Suprapubic skin (tissue), 4 donors: ENCODE data around the gene TAS1R2. TPM values are rescaled to one million over a fixed set of nuclear protein-coding genes. Genes with fewer than 3 reads are reported as not detected.
"Not testable (repeated sequence)": the region's sequence is repeated elsewhere in the genome, so short reads cannot be mapped to it uniquely, and the experiment has no call there.

ENCODE experiments used
- DNase-seq, 2 donors: peaks; one replicate each; pipeline ENCODE4 v3.0.0-alpha.2; 2019; ENCODE audit warnings: low spot score in 2 of 2
- H3K27ac ChIP-seq: fragments of 200-600 bp; sonication (generic); one replicate; pipeline ENCODE4 v1.5.1; 2019
- H3K27me3 ChIP-seq: fragments of 200-600 bp; sonication (generic); one replicate; pipeline ENCODE4 v1.5.1; 2019
- H3K36me3 ChIP-seq: fragments of 200-600 bp; sonication (generic); one replicate; pipeline ENCODE4 v1.5.1; 2019
- H3K4me1 ChIP-seq: fragments of 200-600 bp; sonication (generic); one replicate; pipeline ENCODE4 v1.5.1; 2019
- H3K4me3 ChIP-seq: fragments of 200-600 bp; sonication (generic); one replicate; pipeline ENCODE4 v1.5.1; 2019; ENCODE audit warnings: mild to moderate bottlenecking
- H3K9me3 ChIP-seq: fragments of 200-600 bp; sonication (generic); one replicate; pipeline ENCODE4 v1.5.1; 2019
- EP300 ChIP-seq: sonication (generic); formaldehyde crosslinking; IDR thresholded peaks from one replicate; pipeline ENCODE4 v1.6.1; 2017; ENCODE audit warnings: antibody characterized with exemption
- POLR2A ChIP-seq, 2 donors: fragments of 450-650 bp; IDR thresholded peaks; one replicate each; pipeline ENCODE4 v1.6.1; 2017; ENCODE audit warnings: antibody characterized with exemption in 2 of 2, mild to moderate bottlenecking in 2 of 2, moderate library complexity in 2 of 2
- POLR2AphosphoS5 ChIP-seq, 3 donors: sonication (generic); formaldehyde crosslinking; IDR thresholded peaks; one replicate each; pipeline ENCODE4 v1.6.1; 2017; ENCODE audit warnings: antibody characterized with exemption in 3 of 3
- WGBS: methylation state at CpG from one replicate; pipeline ENCODE4 v1.1.5; 2018; 5-methylcytosine and 5-hydroxymethylcytosine counted together
- total RNA-seq, 4 donors: library from RNA; depleted of rRNA; stranded (reverse); fragments of >200 nt; gene quantifications; one replicate each; pipeline ENCODE4 v1.1.0, GENCODE V29; 2016
- TF ChIP-seq, protein P1 (sequence below), 2 donors: fragments of 200-600 bp in 1 of 2; fragments of 450-650 bp in 1 of 2; sonication (generic) in 1 of 2; IDR thresholded peaks; one replicate each; pipeline ENCODE4 v1.5.1; 2016 to 2019; ENCODE audit warnings: antibody characterized with exemption in 2 of 2, mild to moderate bottlenecking in 1 of 2, moderate library complexity in 1 of 2

Gene TAS1R2
- total RNA-seq, 4 donors from 2014 or later = 0.38 to 1.3 (median 1.2) TPM; not detected in 1

DNA sequence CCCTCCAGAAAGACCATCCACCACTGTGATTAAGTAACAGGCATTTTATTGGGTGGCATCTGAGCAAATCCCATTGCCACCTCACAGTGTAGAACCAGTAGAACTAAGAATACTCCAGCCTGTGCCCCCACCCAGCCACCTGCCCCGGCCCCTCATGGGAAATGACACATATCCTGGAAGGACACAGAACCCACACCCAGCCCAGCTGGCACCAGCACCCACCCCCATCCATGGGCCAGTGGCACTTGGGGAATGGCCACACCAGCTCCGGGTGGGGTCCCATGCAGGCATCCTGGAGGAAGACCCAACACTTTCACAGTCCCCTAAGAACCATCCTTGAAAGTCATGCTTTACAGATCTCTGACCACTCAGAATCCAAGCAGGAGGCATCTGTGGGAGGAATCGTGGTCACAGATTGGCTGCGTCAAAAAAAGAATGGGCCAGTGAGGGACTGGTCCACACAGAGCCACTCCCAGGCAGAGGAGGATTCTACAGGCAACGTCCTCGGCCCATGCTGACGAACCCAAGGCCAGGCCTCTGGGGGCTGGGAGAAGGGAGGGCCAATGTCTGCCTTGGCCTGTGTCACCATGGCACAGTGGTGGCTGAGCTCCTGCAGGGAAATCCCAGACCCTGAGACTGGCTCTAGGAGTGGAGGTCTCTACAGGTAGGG, 12.1 kb upstream of the TAS1R2 start:
- Histone ChIP-seq H3K9me3 (no peaks in the 10 kb centered on the region), H3K4me1 (peaks cover 4% of the 10 kb centered on the region), H3K27ac (no peak overlapping the region), H3K4me3 (no peak overlapping the region), H3K27me3 (peaks cover 3% of the 10 kb centered on the region), H3K36me3 (peaks cover 22% of the 10 kb centered on the region)
- WGBS = 97% methylated on average over 6 of the region's 7 CpGs
- TF ChIP-seq POLR2A (IDR thresholded peaks at IDR 0.05) (no peak), EP300 (no peak), POLR2AphosphoS5 (IDR thresholded peaks at IDR 0.05) (no peak)
- TF ChIP-seq, protein P1, sequence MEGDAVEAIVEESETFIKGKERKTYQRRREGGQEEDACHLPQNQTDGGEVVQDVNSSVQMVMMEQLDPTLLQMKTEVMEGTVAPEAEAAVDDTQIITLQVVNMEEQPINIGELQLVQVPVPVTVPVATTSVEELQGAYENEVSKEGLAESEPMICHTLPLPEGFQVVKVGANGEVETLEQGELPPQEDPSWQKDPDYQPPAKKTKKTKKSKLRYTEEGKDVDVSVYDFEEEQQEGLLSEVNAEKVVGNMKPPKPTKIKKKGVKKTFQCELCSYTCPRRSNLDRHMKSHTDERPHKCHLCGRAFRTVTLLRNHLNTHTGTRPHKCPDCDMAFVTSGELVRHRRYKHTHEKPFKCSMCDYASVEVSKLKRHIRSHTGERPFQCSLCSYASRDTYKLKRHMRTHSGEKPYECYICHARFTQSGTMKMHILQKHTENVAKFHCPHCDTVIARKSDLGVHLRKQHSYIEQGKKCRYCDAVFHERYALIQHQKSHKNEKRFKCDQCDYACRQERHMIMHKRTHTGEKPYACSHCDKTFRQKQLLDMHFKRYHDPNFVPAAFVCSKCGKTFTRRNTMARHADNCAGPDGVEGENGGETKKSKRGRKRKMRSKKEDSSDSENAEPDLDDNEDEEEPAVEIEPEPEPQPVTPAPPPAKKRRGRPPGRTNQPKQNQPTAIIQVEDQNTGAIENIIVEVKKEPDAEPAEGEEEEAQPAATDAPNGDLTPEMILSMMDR (IDR thresholded peaks at IDR 0.05) = no peak
- DNase-seq = no peak

- Histone ChIP-seq H3K4me3 (no peak overlapping the region), H3K4me1 (peaks cover 4% of the 10 kb centered on the region), H3K9me3 (no peaks in the 10 kb centered on the region), H3K36me3 (peaks cover 22% of the 10 kb centered on the region), H3K27ac (no peak overlapping the region), H3K27me3 (peaks cover 5% of the 10 kb centered on the region)
- WGBS = 93% methylated on average over 10 of the region's 10 CpGs
- no peak for TF ChIP-seq EP300
- TF ChIP-seq POLR2AphosphoS5 (IDR thresholded peaks at IDR 0.05) = no peak
- TF ChIP-seq POLR2A (IDR thresholded peaks at IDR 0.05) = no peak
- TF ChIP-seq, protein P1 (IDR thresholded peaks at IDR 0.05) = no peak
- DNase-seq = no peak
These were observed 11.5 kb upstream of the TAS1R2 start for GRCh38 chr1:18870957-18871356.

DNA sequence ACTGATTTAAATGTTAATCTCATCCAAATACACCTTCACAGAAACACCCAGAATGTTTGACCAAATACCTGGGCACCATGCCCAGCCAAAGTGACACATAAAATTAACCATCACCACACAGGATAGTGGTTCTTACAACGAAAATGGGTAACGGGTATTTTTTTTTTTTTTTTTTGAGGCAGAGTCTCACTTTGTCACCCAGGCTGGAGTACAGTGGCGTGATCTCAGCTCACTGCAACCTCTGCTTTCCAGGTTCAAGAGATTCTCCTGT, 11.1 kb upstream of the TAS1R2 start:
- not testable (repeated sequence) for H3K9me3 ChIP-seq, H3K27ac ChIP-seq, H3K4me1 ChIP-seq, H3K27me3 ChIP-seq, H3K4me3 ChIP-seq, DNase-seq
- 64% methylated on average over 3 of the region's 3 CpGs for WGBS
- H3K36me3 ChIP-seq = peaks cover 22% of the 10 kb centered on the region

- H3K36me3 ChIP-seq = peaks cover 22% of the 10 kb centered on the region
- H3K4me1 ChIP-seq = peaks cover 1% of the 10 kb centered on the region
- no peak overlapping the region for H3K4me3 ChIP-seq
- DNase-seq = no peak
- no peak overlapping the region for H3K27ac ChIP-seq
- no peaks in the 10 kb centered on the region for H3K9me3 ChIP-seq
- WGBS = 68% methylated on average over 9 of the region's 9 CpGs
- TF ChIP-seq POLR2AphosphoS5 (IDR thresholded peaks at IDR 0.05) = no peak
- TF ChIP-seq EP300 = no peak
- TF ChIP-seq POLR2A (IDR thresholded peaks at IDR 0.05) = no peak
- TF ChIP-seq, protein P1 (IDR thresholded peaks at IDR 0.05) = no peak
- H3K27me3 ChIP-seq = peaks cover 13% of the 10 kb centered on the region
These were observed 10.6 kb upstream of the TAS1R2 start for GRCh38 chr1:18869847-18870594.

DNA sequence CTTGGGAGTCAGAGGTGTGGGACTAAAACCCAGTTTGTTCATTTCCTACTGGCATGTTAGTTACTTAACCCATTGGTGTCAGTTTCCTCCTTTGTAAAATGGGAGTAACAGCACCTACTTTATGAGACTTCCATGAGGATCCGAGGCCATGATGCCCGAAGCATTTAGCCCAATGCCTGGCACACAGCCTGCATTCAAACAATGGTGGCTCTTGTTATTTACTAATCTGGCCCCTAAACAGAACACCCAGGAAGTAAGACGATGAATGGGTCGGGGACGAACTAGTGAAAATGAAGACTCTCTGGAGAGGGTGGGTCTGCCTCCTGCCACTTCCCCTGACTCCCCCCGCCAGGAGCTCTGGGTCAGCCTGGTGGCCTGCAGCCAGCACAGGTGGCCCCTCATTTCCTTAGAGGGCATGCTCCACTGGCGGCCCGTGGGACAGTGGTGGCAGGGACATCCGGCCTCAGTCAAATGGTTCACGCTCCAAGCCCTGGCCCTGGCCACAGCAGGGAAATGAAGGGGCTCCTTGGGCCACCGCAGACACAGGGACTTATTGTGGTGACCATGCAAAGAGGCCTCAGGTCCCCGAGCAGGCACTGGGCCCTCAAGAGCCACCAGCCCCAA, 9.5 kb upstream of the TAS1R2 start:
- no peak overlapping the region for H3K27ac ChIP-seq
- peaks cover 15% of the 10 kb centered on the region for H3K27me3 ChIP-seq
- TF ChIP-seq POLR2A (IDR thresholded peaks at IDR 0.05) (no peak), EP300 (no peak), POLR2AphosphoS5 (IDR thresholded peaks at IDR 0.05) (no peak)
- TF ChIP-seq, protein P1 (IDR thresholded peaks at IDR 0.05) = no peak
- no peaks in the 10 kb centered on the region for H3K4me1 ChIP-seq
- 69% methylated on average over 9 of the region's 12 CpGs for WGBS
- no peak overlapping the region for H3K4me3 ChIP-seq
- H3K9me3 ChIP-seq = no peaks in the 10 kb centered on the region
- no peak for DNase-seq
- peaks cover 18% of the 10 kb centered on the region for H3K36me3 ChIP-seq
